ENCODE data around the gene SMARCAL1. TPM values are rescaled to one million over a fixed set of nuclear protein-coding genes. Genes with fewer than 3 reads are reported as not detected.

Gene SMARCAL1
- total RNA-seq, 2 experiments from 2014 or later: 23.6 to 27.5 TPM

GRCh38 chr2:216447293-216447692 lies 35.0 kb downstream of the SMARCAL1 start:
- H3K36me3 Mint-ChIP-seq (ENCODE audit: low read depth): peaks cover 64% of the 10 kb centered on the region
- no peak overlapping the region for H3K4me3 Mint-ChIP-seq
- no peaks in the 10 kb centered on the region for H3K27me3 Mint-ChIP-seq
- ChIA-PET CTCF (no interaction called here), POLR2A (no interaction called here)
- H3K27ac Mint-ChIP-seq: no peak overlapping the region
- no peak for DNase-seq
- H3K4me1 Mint-ChIP-seq: no peaks in the 10 kb centered on the region
- peaks cover 2% of the 10 kb centered on the region for H3K9me3 Mint-ChIP-seq

- H3K4me1 Mint-ChIP-seq: no peaks in the 10 kb centered on the region
- no peak overlapping the region for H3K27ac Mint-ChIP-seq
- no peak for DNase-seq
- H3K4me3 Mint-ChIP-seq: no peak overlapping the region
- H3K36me3 Mint-ChIP-seq (ENCODE audit: low read depth): peaks cover 74% of the 10 kb centered on the region
- ChIA-PET POLR2A (no interaction called here), CTCF (interaction anchor here (1.2 kb wide), 1 partner anchor 45 kb away, joined by 3 read pairs; no protein-coding TSS in a partner anchor)
- H3K27me3 Mint-ChIP-seq: no peaks in the 10 kb centered on the region
- peaks cover 2% of the 10 kb centered on the region for H3K9me3 Mint-ChIP-seq
Measured at GRCh38 chr2:216448829-216449228, 36.5 kb downstream of the SMARCAL1 start.

GRCh38 chr2:216450346-216450745 lies 38.1 kb downstream of the SMARCAL1 start:
- peaks cover 80% of the 10 kb centered on the region for H3K36me3 Mint-ChIP-seq (ENCODE audit: low read depth)
- peaks cover 2% of the 10 kb centered on the region for H3K9me3 Mint-ChIP-seq
- H3K4me3 Mint-ChIP-seq: no peak overlapping the region
- H3K27ac Mint-ChIP-seq: no peak overlapping the region
- ChIA-PET POLR2A (no interaction called here), CTCF (no interaction called here)
- H3K27me3 Mint-ChIP-seq: no peaks in the 10 kb centered on the region
- H3K4me1 Mint-ChIP-seq: no peaks in the 10 kb centered on the region
- DNase-seq: no peak

- Mint-ChIP-seq H3K27me3 (no peaks in the 10 kb centered on the region), H3K4me1 (no peaks in the 10 kb centered on the region), H3K4me3 (no peak overlapping the region), H3K27ac (no peak overlapping the region), H3K9me3 (peaks cover 2% of the 10 kb centered on the region), H3K36me3 (ENCODE audit: low read depth) (peaks cover 83% of the 10 kb centered on the region)
- POLR2A ChIA-PET: no interaction called here
- no peak for DNase-seq
- CTCF ChIA-PET: no interaction called here
Measured at GRCh38 chr2:216450784-216451183, 38.5 kb downstream of the SMARCAL1 start.

GRCh38 chr2:216453955-216454614 lies 41.8 kb downstream of the SMARCAL1 start:
- Mint-ChIP-seq H3K4me1 (no peaks in the 10 kb centered on the region), H3K9me3 (no peaks in the 10 kb centered on the region), H3K27ac (no peak overlapping the region), H3K27me3 (no peaks in the 10 kb centered on the region), H3K36me3 (ENCODE audit: low read depth) (peaks cover 60% of the 10 kb centered on the region), H3K4me3 (no peak overlapping the region)
- POLR2A ChIA-PET: no interaction called here
- CTCF ChIA-PET: no interaction called here
- DNase-seq: no peak

- no peak for DNase-seq
- POLR2A ChIA-PET: no interaction called here
- Mint-ChIP-seq H3K4me3 (no peak overlapping the region), H3K4me1 (no peaks in the 10 kb centered on the region), H3K27me3 (no peaks in the 10 kb centered on the region), H3K36me3 (ENCODE audit: low read depth) (peaks cover 5% of the 10 kb centered on the region), H3K27ac (no peak overlapping the region), H3K9me3 (no peaks in the 10 kb centered on the region)
- CTCF ChIA-PET: no interaction called here
Measured at GRCh38 chr2:216463148-216463547, 50.9 kb downstream of the SMARCAL1 start.

- CTCF ChIA-PET: no interaction called here
- POLR2A ChIA-PET: no interaction called here
- Mint-ChIP-seq H3K27ac (no peak overlapping the region), H3K4me1 (no peaks in the 10 kb centered on the region), H3K36me3 (ENCODE audit: low read depth) (peaks cover 3% of the 10 kb centered on the region), H3K27me3 (no peaks in the 10 kb centered on the region), H3K4me3 (no peak overlapping the region), H3K9me3 (no peaks in the 10 kb centered on the region)
- DNase-seq: no peak
Measured at GRCh38 chr2:216464104-216464720, 51.9 kb downstream of the SMARCAL1 start.

GRCh38 chr2:216465579-216466195 lies 53.4 kb downstream of the SMARCAL1 start:
- H3K36me3 Mint-ChIP-seq (ENCODE audit: low read depth): peaks cover 7% of the 10 kb centered on the region
- no peaks in the 10 kb centered on the region for H3K27me3 Mint-ChIP-seq
- CTCF ChIA-PET: no interaction called here
- H3K9me3 Mint-ChIP-seq: no peaks in the 10 kb centered on the region
- POLR2A ChIA-PET: no interaction called here
- H3K4me3 Mint-ChIP-seq: no peak overlapping the region
- no peak overlapping the region for H3K27ac Mint-ChIP-seq
- no peaks in the 10 kb centered on the region for H3K4me1 Mint-ChIP-seq
- DNase-seq: no peak

- H3K36me3 Mint-ChIP-seq (ENCODE audit: low read depth): peaks cover 7% of the 10 kb centered on the region
- no peak overlapping the region for H3K27ac Mint-ChIP-seq
- ChIA-PET POLR2A (interaction anchor here (1.0 kb wide), 1 partner anchor 9 kb away, joined by 4 read pairs; no protein-coding TSS in a partner anchor), CTCF (interaction anchor here (0.6 kb wide), 2 partner anchors 956 to 1953 kb away, joined by 3 read pairs; no protein-coding TSS in a partner anchor)
- no peaks in the 10 kb centered on the region for H3K4me1 Mint-ChIP-seq
- DNase-seq: no peak
- no peaks in the 10 kb centered on the region for H3K27me3 Mint-ChIP-seq
- H3K4me3 Mint-ChIP-seq: no peak overlapping the region
- H3K9me3 Mint-ChIP-seq: no peaks in the 10 kb centered on the region
Measured at GRCh38 chr2:216467845-216468244, 55.6 kb downstream of the SMARCAL1 start.

- no peak overlapping the region for H3K4me3 Mint-ChIP-seq
- H3K27ac Mint-ChIP-seq: no peak overlapping the region
- ChIA-PET CTCF (no interaction called here), POLR2A (interaction anchor here (0.6 kb wide), 1 partner anchor 41 kb away, joined by 5 read pairs; no protein-coding TSS in a partner anchor)
- no peak for DNase-seq
- no peaks in the 10 kb centered on the region for H3K9me3 Mint-ChIP-seq
- peaks cover under 1% of the 10 kb centered on the region for H3K4me1 Mint-ChIP-seq
- H3K36me3 Mint-ChIP-seq (ENCODE audit: low read depth): peaks cover 4% of the 10 kb centered on the region
- H3K27me3 Mint-ChIP-seq: no peaks in the 10 kb centered on the region
Measured at GRCh38 chr2:216469661-216470060, 57.4 kb downstream of the SMARCAL1 start.

- DNase-seq: no peak
- Mint-ChIP-seq H3K4me3 (no peak overlapping the region), H3K9me3 (no peaks in the 10 kb centered on the region), H3K27me3 (no peaks in the 10 kb centered on the region), H3K27ac (no peak overlapping the region), H3K4me1 (peaks cover 13% of the 10 kb centered on the region), H3K36me3 (ENCODE audit: low read depth) (peaks cover 20% of the 10 kb centered on the region)
- CTCF ChIA-PET: no interaction called here
- POLR2A ChIA-PET: no interaction called here
Measured at GRCh38 chr2:216473187-216473586, 60.9 kb downstream of the SMARCAL1 start.

GRCh38 chr2:216474925-216475670 lies 62.8 kb downstream of the SMARCAL1 start:
- DNase-seq: peak; percentile 25
- CTCF ChIA-PET: no interaction called here
- H3K27ac Mint-ChIP-seq: no peak overlapping the region
- H3K27me3 Mint-ChIP-seq: no peaks in the 10 kb centered on the region
- H3K36me3 Mint-ChIP-seq (ENCODE audit: low read depth): peaks cover 20% of the 10 kb centered on the region
- H3K4me1 Mint-ChIP-seq: peaks cover 14% of the 10 kb centered on the region
- no peak overlapping the region for H3K4me3 Mint-ChIP-seq
- POLR2A ChIA-PET: interaction anchor here (2.5 kb wide), 1 partner anchor 23 kb away, joined by 9 read pairs; the partner anchor contains the start of gene RPL37A
- H3K9me3 Mint-ChIP-seq: no peaks in the 10 kb centered on the region

GRCh38 chr2:216475767-216476166 lies 63.5 kb downstream of the SMARCAL1 start:
- CTCF ChIA-PET: interaction anchor here (0.6 kb wide), 1 partner anchor 40 kb away, joined by 4 read pairs; no protein-coding TSS in a partner anchor
- H3K9me3 Mint-ChIP-seq: no peaks in the 10 kb centered on the region
- no peak overlapping the region for H3K27ac Mint-ChIP-seq
- no peaks in the 10 kb centered on the region for H3K27me3 Mint-ChIP-seq
- no peak overlapping the region for H3K4me3 Mint-ChIP-seq
- POLR2A ChIA-PET: interaction anchor here (2.5 kb wide), 1 partner anchor 22 kb away, joined by 9 read pairs; the partner anchor contains the start of gene RPL37A
- no peak for DNase-seq
- H3K36me3 Mint-ChIP-seq (ENCODE audit: low read depth): peaks cover 26% of the 10 kb centered on the region
- H3K4me1 Mint-ChIP-seq: peaks cover 14% of the 10 kb centered on the region

All from activated CD4-positive, alpha-beta memory T cell treated with anti-CD3 and anti-CD28 coated beads, Interleukin-2, amount 10 ng/mL, durations not matched to agents 7 days and 5 days (primary cell).